T-helper 1 cell treated with Interleukin-12 subunit alpha and Interleukin-12 subunit beta and Interleukin-4 antibody, amounts not matched to agents 30 μg/mL and 1 μg/mL, for 36 hours (primary cell): ENCODE results near the gene PRF1.
"Not testable (repeated sequence)": the region's sequence is repeated elsewhere in the genome, so short reads cannot be mapped to it uniquely, and the experiment has no call there.

Source experiments
- H3K27ac Mint-ChIP-seq: one replicate; pipeline ENCODE4 v1.8.0; 2021; ENCODE audit warnings: mild to moderate bottlenecking, mixed read lengths
- H3K27me3 Mint-ChIP-seq: one replicate; pipeline ENCODE4 v1.8.0; 2021; ENCODE audit warnings: low read depth, mixed read lengths
- H3K36me3 Mint-ChIP-seq: one replicate; pipeline ENCODE4 v1.8.0; 2021; ENCODE audit warnings: low read depth, mixed read lengths
- H3K4me1 Mint-ChIP-seq: one replicate; pipeline ENCODE4 v1.8.0; 2021; ENCODE audit warnings: low read depth, mixed read lengths
- H3K4me3 Mint-ChIP-seq: one replicate; pipeline ENCODE4 v1.8.0; 2021; ENCODE audit warnings: mild to moderate bottlenecking, moderate library complexity, mixed read lengths
- H3K9me3 Mint-ChIP-seq: one replicate; pipeline ENCODE4 v1.8.0; 2021; ENCODE audit warnings: mixed read lengths

The PRF1 gene

DNA sequence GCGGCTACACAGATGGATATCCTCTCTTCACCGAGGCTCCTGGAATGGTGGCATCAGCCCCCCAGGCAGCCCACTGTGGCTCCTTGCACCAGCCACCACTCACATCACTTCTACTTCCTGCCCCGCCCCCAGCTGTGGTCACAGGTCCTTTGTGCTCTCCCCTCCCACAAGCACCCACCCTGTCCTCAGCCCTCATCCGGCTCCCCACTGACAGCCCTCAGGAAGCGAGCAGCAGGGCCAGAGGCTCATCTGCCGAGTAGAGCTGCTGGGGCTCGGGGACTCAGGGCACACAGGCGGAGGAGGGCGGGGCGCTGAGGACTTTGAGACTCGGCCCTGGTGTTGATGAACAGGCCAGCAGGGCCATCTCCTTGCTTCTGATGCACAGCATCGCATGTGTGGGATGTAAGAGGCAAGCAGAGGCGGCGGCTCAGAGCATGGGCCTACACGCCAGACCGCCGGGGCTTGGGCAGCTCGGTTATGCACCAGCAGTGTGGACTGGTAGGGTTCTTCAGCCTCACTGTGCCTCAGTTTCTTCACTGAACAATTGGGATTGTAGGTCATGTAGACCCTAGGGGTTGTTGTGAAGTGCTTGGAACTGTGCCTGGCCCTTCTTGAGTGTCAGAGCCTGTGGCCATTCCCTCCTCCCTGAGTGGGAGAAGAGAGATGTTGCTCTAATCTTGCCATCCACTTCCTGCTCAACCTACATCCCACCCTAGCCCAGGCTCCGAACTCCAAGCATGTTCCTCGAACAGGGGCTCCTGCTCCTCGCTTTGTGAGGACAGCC lies at the start of gene PRF1:
PRF1 (minus strand) TSS at position 77 of the 784 bp plus-strand sequence. CDS start 1,839 bp downstream, outside the sequence.
- H3K27me3 Mint-ChIP-seq: no peaks in the 10 kb centered on the region
- H3K9me3 Mint-ChIP-seq: no peaks in the 10 kb centered on the region
- peak within 1 kb of the TSS; percentile 93 for H3K27ac Mint-ChIP-seq
- peak within 1 kb of the TSS; percentile 92 for H3K4me3 Mint-ChIP-seq
- H3K4me1 Mint-ChIP-seq: peaks cover 33% of the 10 kb centered on the region
- H3K36me3 Mint-ChIP-seq: peaks cover 11% of the 10 kb centered on the region

DNA sequence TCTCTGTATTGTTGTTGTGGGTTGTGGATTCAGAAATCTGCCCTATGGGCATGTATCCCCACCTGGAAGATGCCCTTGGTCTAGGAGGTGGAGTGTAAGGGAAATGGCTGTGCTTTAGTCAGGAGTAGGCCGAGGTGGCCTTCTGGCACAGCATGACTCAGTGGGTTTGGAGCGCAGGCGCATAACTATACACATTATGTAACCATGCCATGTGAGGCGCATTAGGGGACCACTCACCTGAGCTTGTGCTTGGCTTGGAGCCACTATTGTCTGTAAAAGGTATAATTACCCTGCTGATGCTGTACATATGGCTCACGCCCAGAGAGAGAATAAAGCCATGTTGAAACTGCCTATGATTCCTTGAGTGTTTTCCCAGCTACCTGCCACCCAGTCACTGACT lies 49.1 kb upstream of the PRF1 start:
- no peak overlapping the region for H3K27ac Mint-ChIP-seq
- no peak overlapping the region for H3K4me3 Mint-ChIP-seq
- peaks cover 6% of the 10 kb centered on the region for H3K4me1 Mint-ChIP-seq
- H3K36me3 Mint-ChIP-seq: no peaks in the 10 kb centered on the region
- no peaks in the 10 kb centered on the region for H3K27me3 Mint-ChIP-seq
- peaks cover 40% of the 10 kb centered on the region for H3K9me3 Mint-ChIP-seq

DNA sequence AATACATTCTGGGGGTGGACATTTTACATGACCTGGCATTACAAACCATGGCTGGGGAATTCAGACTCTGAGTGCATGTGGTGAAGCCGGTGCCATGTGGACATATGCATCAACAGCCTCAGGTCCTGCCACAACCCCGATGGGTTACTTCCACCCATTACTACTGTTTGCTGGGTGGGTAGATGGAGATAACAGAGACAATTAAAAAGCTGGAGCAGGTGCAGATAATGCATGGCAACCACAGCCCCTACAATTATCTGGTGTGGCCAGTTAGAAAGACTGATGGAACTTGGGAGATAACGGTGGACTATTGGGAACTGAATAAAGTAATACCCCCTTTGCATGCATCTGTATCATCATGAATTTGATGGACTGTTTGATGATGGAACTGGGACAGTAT lies 48.2 kb upstream of the PRF1 start:
- no peak overlapping the region for H3K4me3 Mint-ChIP-seq
- peaks cover 1% of the 10 kb centered on the region for H3K4me1 Mint-ChIP-seq
- peaks cover 40% of the 10 kb centered on the region for H3K9me3 Mint-ChIP-seq
- H3K27ac Mint-ChIP-seq: no peak overlapping the region
- H3K36me3 Mint-ChIP-seq: no peaks in the 10 kb centered on the region
- H3K27me3 Mint-ChIP-seq: no peaks in the 10 kb centered on the region

DNA sequence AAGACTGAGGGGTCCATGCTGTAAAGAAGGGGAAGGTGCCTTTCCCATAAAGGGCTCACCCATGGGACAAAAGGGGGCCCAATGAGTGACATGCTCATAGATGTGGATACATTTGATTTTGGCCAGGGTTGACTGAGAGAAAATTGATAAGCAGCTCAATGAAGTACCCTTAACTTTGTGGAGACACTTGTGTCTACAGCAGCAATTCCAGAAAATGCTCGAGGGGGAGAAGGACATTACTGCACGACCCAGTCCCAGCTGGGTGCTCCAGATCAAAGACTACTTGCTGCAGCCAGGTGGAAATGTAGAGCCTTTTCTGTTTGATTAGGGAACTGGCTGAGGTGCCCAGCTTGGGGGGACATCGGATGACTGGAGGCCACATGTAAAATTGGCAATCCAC lies 47.6 kb upstream of the PRF1 start:
- Mint-ChIP-seq H3K9me3 (peaks cover 40% of the 10 kb centered on the region), H3K36me3 (no peaks in the 10 kb centered on the region), H3K4me1 (peaks cover 1% of the 10 kb centered on the region), H3K4me3 (no peak overlapping the region), H3K27me3 (no peaks in the 10 kb centered on the region), H3K27ac (no peak overlapping the region)

DNA sequence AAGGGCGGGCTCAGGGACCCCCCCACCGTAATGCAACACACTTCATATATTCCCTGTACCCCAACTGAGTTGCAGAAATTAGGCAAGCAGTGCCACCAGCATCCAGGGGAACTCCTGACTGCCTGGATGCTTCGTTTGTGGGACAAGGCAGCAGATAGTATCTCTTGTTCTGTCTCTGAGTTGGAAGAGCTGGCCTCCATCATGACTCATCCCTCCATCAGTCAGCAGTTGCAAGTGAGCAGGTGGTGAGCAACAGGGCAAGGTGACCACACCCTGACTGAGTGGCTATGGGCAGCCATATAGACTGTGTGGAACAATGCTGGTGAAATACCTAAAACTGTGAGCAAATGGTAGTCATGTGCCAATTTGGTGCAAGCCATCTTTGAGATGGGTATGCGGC lies 47.0 kb upstream of the PRF1 start:
- Mint-ChIP-seq H3K27ac (no peak overlapping the region), H3K4me1 (peaks cover 1% of the 10 kb centered on the region), H3K4me3 (no peak overlapping the region), H3K9me3 (peaks cover 40% of the 10 kb centered on the region), H3K27me3 (no peaks in the 10 kb centered on the region), H3K36me3 (no peaks in the 10 kb centered on the region)

DNA sequence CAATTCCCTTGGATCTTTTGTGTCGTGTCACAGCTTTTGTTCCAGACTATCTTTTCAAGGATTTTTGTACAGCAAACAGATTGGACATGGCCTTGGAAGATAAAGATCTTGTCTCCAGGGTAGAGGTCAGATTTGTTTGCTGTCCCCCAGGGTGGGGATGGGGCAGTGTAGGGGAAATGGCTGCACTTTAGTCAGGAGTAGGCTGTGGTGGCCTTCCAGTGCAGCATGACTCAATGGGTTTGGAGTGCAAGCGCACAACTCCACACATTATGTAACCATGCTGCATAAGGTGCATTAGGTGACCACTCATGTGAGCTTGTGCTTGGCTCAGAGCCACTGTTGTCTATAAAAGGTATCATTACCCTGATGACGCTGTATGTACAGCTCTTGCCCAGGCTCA lies 45.9 kb upstream of the PRF1 start:
- Mint-ChIP-seq H3K4me1 (peaks cover 1% of the 10 kb centered on the region), H3K27me3 (no peaks in the 10 kb centered on the region), H3K36me3 (no peaks in the 10 kb centered on the region), H3K27ac (no peak overlapping the region), H3K4me3 (no peak overlapping the region), H3K9me3 (peaks cover 40% of the 10 kb centered on the region)

DNA sequence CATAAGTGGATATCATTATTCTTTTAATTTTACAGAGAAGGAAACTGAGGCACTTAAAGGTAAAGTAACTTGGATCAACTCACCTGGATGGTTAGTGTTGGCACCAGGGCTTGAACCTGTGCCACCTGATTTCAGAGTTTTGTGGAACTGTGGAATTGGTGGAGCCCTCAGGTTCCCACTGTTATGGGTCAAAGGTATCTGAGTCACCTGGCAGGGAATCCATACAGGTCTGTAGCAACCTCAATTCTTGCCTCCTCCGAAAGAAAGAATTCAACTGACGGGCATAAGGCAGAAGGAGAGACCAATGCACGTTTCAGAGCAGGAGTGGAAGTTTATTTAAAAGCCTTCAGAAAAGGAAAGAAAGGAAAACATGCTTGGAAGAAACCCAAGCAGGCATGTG lies 44.5 kb upstream of the PRF1 start:
- no peaks in the 10 kb centered on the region for H3K36me3 Mint-ChIP-seq
- no peak overlapping the region for H3K4me3 Mint-ChIP-seq
- H3K27ac Mint-ChIP-seq: no peak overlapping the region
- peaks cover 1% of the 10 kb centered on the region for H3K4me1 Mint-ChIP-seq
- peaks cover 12% of the 10 kb centered on the region for H3K27me3 Mint-ChIP-seq
- H3K9me3 Mint-ChIP-seq: peaks cover 36% of the 10 kb centered on the region

DNA sequence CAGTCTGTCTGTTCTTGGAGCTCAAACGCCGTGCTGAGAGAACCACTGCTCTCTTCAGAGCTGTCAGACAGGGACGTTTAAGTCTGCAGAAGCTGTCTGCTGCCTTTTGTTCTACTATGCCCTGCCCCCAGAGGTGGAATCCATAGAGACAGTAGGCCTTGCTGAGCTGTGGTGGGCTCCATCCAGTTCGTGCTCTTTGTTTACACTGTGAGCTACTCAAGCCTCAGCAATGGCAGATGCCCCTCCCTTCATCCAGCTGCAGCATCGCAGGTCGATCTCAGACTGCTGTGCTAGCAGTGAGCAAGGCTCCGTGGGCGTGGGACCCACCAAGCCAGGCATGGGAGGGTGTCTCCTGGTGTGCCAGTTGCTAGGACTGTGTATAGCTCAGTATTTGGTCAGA lies 42.4 kb upstream of the PRF1 start:
- H3K36me3 Mint-ChIP-seq, H3K4me1 Mint-ChIP-seq, H3K4me3 Mint-ChIP-seq, H3K27ac Mint-ChIP-seq: not testable (repeated sequence)
- peaks cover 17% of the 10 kb centered on the region for H3K9me3 Mint-ChIP-seq
- peaks cover 21% of the 10 kb centered on the region for H3K27me3 Mint-ChIP-seq

DNA sequence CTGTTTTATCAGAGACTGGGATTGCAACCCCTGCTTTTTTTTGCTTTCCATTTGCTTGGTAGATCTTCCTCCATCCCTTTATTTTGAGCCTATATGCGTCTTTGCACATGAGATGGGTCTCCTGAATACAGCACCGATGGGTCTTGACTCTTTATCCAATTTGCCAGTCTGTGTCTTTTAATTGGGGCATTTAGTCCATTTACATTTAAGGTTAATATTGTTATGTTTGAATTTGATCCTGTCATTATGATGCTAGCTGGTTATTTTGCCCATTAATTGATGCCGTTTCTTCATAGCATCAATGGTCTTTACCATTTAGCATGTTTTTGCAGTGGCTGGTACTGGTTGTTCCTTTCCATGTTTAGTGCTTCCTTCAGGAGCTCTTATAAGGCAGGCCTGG lies 40.7 kb upstream of the PRF1 start:
- not testable (repeated sequence) for H3K27ac Mint-ChIP-seq, H3K9me3 Mint-ChIP-seq, H3K36me3 Mint-ChIP-seq, H3K4me3 Mint-ChIP-seq, H3K4me1 Mint-ChIP-seq
- H3K27me3 Mint-ChIP-seq: peaks cover 22% of the 10 kb centered on the region

DNA sequence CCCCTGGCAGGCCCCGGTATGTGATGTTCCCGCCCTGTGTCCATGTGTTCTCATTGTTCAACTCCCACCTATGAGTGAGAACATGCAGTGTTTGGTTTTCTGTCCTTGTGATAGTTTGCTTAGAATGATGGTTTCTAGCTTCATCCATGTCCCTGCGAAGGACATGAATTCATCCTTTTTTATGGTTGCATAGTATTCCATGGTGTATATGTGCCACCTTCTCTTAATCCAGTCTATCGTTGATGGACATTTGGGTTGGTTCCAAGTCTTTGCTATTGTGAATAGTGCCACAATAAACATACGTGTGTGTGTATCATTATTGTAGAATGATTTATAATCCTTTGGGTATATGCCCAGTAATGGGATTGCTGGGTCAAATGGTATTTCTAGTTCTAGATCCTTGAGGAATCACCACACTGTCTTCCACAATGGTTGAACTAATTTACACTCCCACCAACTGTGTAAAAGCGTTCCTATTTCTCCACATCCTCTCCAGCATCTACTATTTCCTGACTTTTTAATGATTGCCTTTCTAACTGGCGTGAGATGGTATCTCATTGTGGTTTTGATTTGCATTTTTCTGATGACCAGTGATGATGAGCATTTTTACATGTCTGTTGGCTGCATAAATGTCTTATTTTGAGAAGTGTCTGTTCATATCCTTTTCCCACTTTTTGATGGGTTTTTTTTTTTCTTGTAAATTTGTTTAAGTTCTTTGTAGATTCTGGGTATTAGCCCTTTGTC lies 37.3 kb upstream of the PRF1 start:
- peaks cover 22% of the 10 kb centered on the region for H3K27me3 Mint-ChIP-seq
- H3K4me3 Mint-ChIP-seq, H3K4me1 Mint-ChIP-seq, H3K9me3 Mint-ChIP-seq, H3K27ac Mint-ChIP-seq, H3K36me3 Mint-ChIP-seq: not testable (repeated sequence)

DNA sequence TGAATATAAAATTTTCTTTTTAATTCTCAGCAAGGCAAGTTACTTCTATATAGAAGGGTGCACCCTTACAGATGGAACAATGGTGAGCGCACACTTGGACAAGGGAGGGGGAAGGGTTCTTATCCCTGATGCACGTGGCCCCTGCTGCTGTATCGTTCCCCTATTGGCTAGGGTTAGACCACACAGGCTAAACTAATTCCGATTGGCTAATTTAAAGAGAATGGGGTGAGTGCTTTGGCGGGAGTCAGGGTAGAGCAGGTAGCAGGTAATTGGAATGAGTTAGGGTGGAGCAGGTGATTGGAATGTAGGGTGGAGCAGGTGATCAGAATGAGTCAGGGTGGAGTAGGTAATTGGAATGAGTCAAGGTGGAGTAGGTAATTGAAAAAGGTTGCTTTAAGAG lies 32.0 kb upstream of the PRF1 start:
- not testable (repeated sequence) for H3K4me3 Mint-ChIP-seq, H3K27ac Mint-ChIP-seq, H3K27me3 Mint-ChIP-seq, H3K4me1 Mint-ChIP-seq, H3K9me3 Mint-ChIP-seq, H3K36me3 Mint-ChIP-seq

DNA sequence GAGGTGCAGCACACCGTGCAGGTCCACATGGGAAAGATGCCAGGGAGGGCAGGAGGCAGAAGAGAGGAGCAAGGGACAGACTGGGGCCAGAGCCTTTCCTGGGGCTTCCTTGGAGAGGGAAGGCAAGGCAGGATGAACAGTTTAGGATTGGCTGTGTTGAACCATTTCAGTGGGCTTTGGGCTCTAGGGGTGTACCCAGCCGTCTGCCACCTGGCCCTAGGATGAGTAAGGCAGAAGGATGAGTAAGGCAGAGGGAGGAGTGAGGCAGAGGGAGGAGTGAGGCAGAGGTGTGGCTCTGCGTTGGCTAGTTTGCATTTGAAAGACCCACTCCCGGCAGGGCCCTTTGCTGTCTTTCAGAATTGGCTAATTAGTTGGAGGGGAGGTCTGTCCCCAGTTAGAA lies 31.5 kb upstream of the PRF1 start:
- peaks cover 9% of the 10 kb centered on the region for H3K27me3 Mint-ChIP-seq
- no peak overlapping the region for H3K4me3 Mint-ChIP-seq
- peaks cover 7% of the 10 kb centered on the region for H3K9me3 Mint-ChIP-seq
- H3K4me1 Mint-ChIP-seq: no peaks in the 10 kb centered on the region
- no peaks in the 10 kb centered on the region for H3K36me3 Mint-ChIP-seq
- H3K27ac Mint-ChIP-seq: no peak overlapping the region

DNA sequence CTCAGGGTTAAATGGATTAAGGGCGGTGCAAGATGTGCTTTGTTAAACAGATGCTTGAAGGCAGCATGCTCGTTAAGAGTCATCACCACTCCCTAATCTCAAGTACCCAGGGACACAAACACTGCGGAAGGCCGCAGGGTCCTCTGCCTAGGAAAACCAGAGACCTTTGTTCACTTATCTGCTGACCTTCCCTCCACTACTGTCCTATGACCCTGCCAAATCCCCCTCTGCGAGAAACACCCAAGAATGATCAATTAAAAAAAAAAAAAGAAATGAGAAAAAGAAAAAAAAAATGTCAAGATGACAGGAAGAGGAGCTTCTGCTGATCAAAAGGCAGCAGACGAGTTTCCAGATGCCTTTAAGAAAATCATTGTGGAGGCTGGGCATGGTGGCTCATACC lies 29.2 kb upstream of the PRF1 start:
- not testable (repeated sequence) for H3K36me3 Mint-ChIP-seq, H3K27ac Mint-ChIP-seq, H3K4me3 Mint-ChIP-seq, H3K4me1 Mint-ChIP-seq
- peaks cover 18% of the 10 kb centered on the region for H3K27me3 Mint-ChIP-seq
- H3K9me3 Mint-ChIP-seq: peaks cover 18% of the 10 kb centered on the region

DNA sequence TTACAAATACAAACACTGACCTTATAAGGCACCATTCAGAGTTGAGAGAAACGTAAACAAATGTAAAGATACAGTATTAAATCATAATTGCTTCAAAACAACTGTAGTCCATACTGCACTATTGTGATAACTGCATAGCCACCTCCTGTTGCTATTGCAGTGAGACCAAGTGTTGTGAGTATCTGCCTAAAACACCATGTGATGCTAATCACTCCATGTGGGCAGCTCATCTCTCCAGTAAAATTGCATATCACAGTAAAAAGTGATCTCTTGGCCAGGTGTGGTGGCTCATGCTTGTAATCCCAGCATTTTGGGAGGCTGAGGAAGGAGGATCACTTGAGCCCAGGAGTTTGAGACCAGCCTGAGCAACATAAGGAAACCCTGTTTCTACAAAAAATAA lies 26.8 kb upstream of the PRF1 start:
- Mint-ChIP-seq H3K4me1 (no peaks in the 10 kb centered on the region), H3K27ac (no peak overlapping the region), H3K27me3 (peaks cover 22% of the 10 kb centered on the region), H3K4me3 (no peak overlapping the region), H3K9me3 (peaks cover 21% of the 10 kb centered on the region), H3K36me3 (peaks cover 6% of the 10 kb centered on the region)

DNA sequence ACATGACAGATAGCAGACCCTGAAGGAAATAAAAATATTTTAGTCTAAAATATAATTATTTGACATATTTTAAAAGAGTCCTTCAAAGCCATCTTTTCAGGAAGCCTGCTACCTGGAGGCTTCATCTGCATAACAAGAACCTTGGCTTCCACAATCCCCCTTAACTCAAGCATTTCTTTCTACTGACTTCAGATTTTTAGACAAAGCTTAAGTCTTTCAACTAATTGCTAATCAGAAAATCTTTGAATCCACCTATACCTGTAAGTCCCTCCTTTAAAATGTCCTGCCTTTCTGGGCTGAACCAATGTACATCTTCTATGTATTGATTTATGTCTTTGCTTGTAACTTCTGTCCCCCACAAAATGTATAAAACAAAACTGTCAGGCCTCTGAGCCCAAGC lies 23.5 kb upstream of the PRF1 start:
- Mint-ChIP-seq H3K9me3 (peaks cover 25% of the 10 kb centered on the region), H3K36me3 (peaks cover 8% of the 10 kb centered on the region), H3K27ac (no peak overlapping the region), H3K4me3 (no peak overlapping the region), H3K4me1 (no peaks in the 10 kb centered on the region), H3K27me3 (peaks cover 17% of the 10 kb centered on the region)
